GM21723 (cell line): ENCODE data around the gene CREB5.
A peak's percentile ranks its signal among the peaks of the same experiment; 100 is the strongest.
"Not testable (repeated sequence)": the region's sequence is repeated elsewhere in the genome, so short reads cannot be mapped to it uniquely, and the experiment has no call there.

Experiments
- ATAC-seq: cut with Tn5 transposase; IDR thresholded peaks from one replicate; pipeline ENCODE4 v1.9.1; 2021; ENCODE audit warnings: mild to moderate bottlenecking, moderate library complexity; ENCODE audit not compliant: unreplicated experiment

The CREB5 gene

GRCh38 chr7:28799619-28800018, 387.3 kb downstream of the CREB5 start:
- no peak for ATAC-seq

GRCh38 chr7:28800150-28800549, 387.8 kb downstream of the CREB5 start:
- no peak for ATAC-seq

- ATAC-seq, result no peak
Measured at GRCh38 chr7:28802450-28802849, 390.1 kb downstream of the CREB5 start.

GRCh38 chr7:28804157-28804556, 391.8 kb downstream of the CREB5 start:
- no peak for ATAC-seq

GRCh38 chr7:28804990-28805389, 392.7 kb downstream of the CREB5 start:
- no peak for ATAC-seq

- ATAC-seq, result no peak
Measured at GRCh38 chr7:28806841-28807240, 394.5 kb downstream of the CREB5 start.

GRCh38 chr7:28807396-28807994, 395.2 kb downstream of the CREB5 start:
- ATAC-seq, result no peak

GRCh38 chr7:28808796-28809533, 396.6 kb downstream of the CREB5 start:
- ATAC-seq, result no peak

- no peak for ATAC-seq
Measured at GRCh38 chr7:28811008-28811407, 398.7 kb downstream of the CREB5 start.

GRCh38 chr7:28811701-28812430, 399.5 kb downstream of the CREB5 start:
- no peak for ATAC-seq

- ATAC-seq, result no peak
Measured at GRCh38 chr7:28812616-28813015, 400.3 kb downstream of the CREB5 start.

GRCh38 chr7:28813243-28813962, 401.1 kb downstream of the CREB5 start:
- ATAC-seq, result no peak

GRCh38 chr7:28815369-28815927, 403.1 kb downstream of the CREB5 start:
- peak; percentile 57 for ATAC-seq

GRCh38 chr7:28815928-28816373, 403.6 kb downstream of the CREB5 start:
- ATAC-seq, result peak; percentile 85

- no peak for ATAC-seq
Measured at GRCh38 chr7:28818996-28819395, 406.7 kb downstream of the CREB5 start.

- ATAC-seq, result no peak
Measured at GRCh38 chr7:28823582-28823981, 411.3 kb downstream of the CREB5 start.

- ATAC-seq, result not testable (repeated sequence)
Measured at GRCh38 chr7:28825817-28826448, 413.6 kb downstream of the CREB5 start.

GRCh38 chr7:28830846-28831245, 418.5 kb downstream of the CREB5 start:
- ATAC-seq, result no peak

- no peak for ATAC-seq
Measured at GRCh38 chr7:28832669-28833068, 420.4 kb downstream of the CREB5 start.

GRCh38 chr7:28835800-28836199, 423.5 kb downstream of the CREB5 start:
- no peak for ATAC-seq
